ENCODE results near the gene SLC25A33.

The SLC25A33 gene

GRCh38 chr1:9500756-9501754 is 38.2 kb upstream of the SLC25A33 start:
- Histone ChIP-seq H3K27ac (ENCODE audit: low read depth, low read length) (no peak overlapping the region), H3K79me1 (ENCODE audit: low read length) (no peaks in the 10 kb centered on the region), H3K4me2 (ENCODE audit: low read length) (no peak overlapping the region), H3K56ac (ENCODE audit: low read length) (no peak overlapping the region), H4K8ac (ENCODE audit: low read depth, low read length) (no peak overlapping the region), H2BK15ac (replicated peaks; ENCODE audit: low read depth) (no peak overlapping the region), H3K4ac (ENCODE audit: low read depth, low read length) (no peak overlapping the region), H3K4me1 (ENCODE audit: control insufficient read depth, low read depth, low read length) (no peaks in the 10 kb centered on the region), H3K36me3 (ENCODE audit: control insufficient read depth, insufficient read depth, low read length) (no peaks in the 10 kb centered on the region), H2BK5ac (ENCODE audit: low read length) (no peak overlapping the region), H3K27me3 (ENCODE audit: insufficient read depth, low read length, poor library complexity) (no peaks in the 10 kb centered on the region), H3K9ac (ENCODE audit: low read length) (no peak overlapping the region), H3K4me3 (ENCODE audit: low read length) (no peak overlapping the region), H2AK5ac (ENCODE audit: low read length) (no peak overlapping the region), H3K23ac (ENCODE audit: low read length) (no peak overlapping the region), H3K18ac (ENCODE audit: low read length) (no peak overlapping the region), H4K5ac (ENCODE audit: low read length) (no peak overlapping the region), H2BK120ac (ENCODE audit: low read depth, low read length) (no peak overlapping the region), H3K79me2 (ENCODE audit: control insufficient read depth, insufficient read depth, low read length) (no peaks in the 10 kb centered on the region)
- WGBS (ENCODE audit: extremely low coverage, insufficient coverage, low lambda C conversion rate), result no CpG with 5 or more reads among the region's 17 CpGs
- no peak for DNase-seq

DNA sequence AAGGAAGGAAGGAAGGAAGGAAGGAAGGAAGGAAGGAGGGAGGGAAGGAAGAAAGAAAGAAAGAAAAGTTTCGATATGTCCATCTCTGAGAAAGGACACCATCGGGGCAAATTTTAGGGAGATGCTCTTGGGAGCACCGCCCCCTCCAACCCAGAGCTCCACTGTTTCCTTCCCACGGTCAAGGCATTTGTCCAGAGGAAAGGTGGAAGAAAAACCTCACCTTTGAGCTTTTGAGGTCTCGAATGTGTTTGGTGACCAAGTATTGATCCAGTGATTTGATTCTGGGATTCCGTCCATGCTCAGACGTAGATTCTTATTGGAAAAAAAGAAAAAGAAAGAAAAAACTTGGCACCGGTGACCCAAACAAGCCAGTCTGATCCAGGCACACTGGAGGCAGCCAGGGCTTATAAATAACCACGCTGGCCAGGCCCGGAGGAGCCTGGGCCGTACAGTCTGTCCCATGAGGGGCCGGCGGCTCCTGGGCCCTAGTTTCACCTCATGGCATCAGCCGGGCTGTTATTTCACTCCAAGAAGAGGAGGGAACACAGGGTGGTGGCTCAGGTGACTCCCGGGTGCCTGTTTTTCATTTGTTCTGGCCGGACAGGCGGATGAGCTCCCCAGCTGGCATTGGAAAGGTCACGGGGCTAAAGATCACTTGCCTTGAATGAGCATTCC is 36.1 kb upstream of the SLC25A33 start:
- H3K23ac ChIP-seq (ENCODE audit: low read length), result no peak overlapping the region
- no peaks in the 10 kb centered on the region for H3K4me1 ChIP-seq (ENCODE audit: control insufficient read depth, low read depth, low read length)
- no peak overlapping the region for H3K9ac ChIP-seq (ENCODE audit: low read length)
- no peak overlapping the region for H2BK15ac ChIP-seq (replicated peaks; ENCODE audit: low read depth)
- no peaks in the 10 kb centered on the region for H3K79me1 ChIP-seq (ENCODE audit: low read length)
- no peaks in the 10 kb centered on the region for H3K79me2 ChIP-seq (ENCODE audit: control insufficient read depth, insufficient read depth, low read length)
- H3K27me3 ChIP-seq (ENCODE audit: insufficient read depth, low read length, poor library complexity), result no peaks in the 10 kb centered on the region
- H2BK5ac ChIP-seq (ENCODE audit: low read length), result no peak overlapping the region
- no peak overlapping the region for H3K56ac ChIP-seq (ENCODE audit: low read length)
- H2BK120ac ChIP-seq (ENCODE audit: low read depth, low read length), result no peak overlapping the region
- H3K4ac ChIP-seq (ENCODE audit: low read depth, low read length), result no peak overlapping the region
- no peaks in the 10 kb centered on the region for H3K36me3 ChIP-seq (ENCODE audit: control insufficient read depth, insufficient read depth, low read length)
- no peak overlapping the region for H4K8ac ChIP-seq (ENCODE audit: low read depth, low read length)
- no peak for DNase-seq
- no CpG with 5 or more reads among the region's 18 CpGs for WGBS (ENCODE audit: extremely low coverage, insufficient coverage, low lambda C conversion rate)
- no peak overlapping the region for H3K18ac ChIP-seq (ENCODE audit: low read length)
- H3K27ac ChIP-seq (ENCODE audit: low read depth, low read length), result no peak overlapping the region
- H3K4me2 ChIP-seq (ENCODE audit: low read length), result no peak overlapping the region
- no peak overlapping the region for H2AK5ac ChIP-seq (ENCODE audit: low read length)
- H4K5ac ChIP-seq (ENCODE audit: low read length), result no peak overlapping the region
- no peak overlapping the region for H3K4me3 ChIP-seq (ENCODE audit: low read length)

DNA sequence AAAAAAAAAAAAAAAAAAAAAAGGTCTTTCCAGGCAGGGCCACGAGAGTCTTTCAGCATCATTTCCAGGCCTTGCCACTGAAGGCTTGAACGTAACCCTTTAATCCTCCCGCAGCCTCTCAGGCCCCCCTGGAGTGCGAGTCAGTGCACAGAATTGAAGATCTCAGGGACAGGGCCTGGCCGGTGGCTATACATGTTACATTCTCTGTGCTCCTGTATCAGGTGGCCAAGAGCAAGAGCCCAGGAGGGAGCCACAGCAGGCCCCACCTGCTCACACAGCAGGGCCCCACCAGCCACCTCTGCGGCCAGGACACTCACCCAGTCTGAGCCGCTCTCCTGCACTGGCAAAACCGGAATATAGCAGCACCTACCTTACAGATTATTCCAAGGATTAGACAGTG is 34.1 kb upstream of the SLC25A33 start:
- H2BK15ac ChIP-seq (replicated peaks; ENCODE audit: low read depth), result no peak overlapping the region
- H3K23ac ChIP-seq (ENCODE audit: low read length), result no peak overlapping the region
- H3K27ac ChIP-seq (ENCODE audit: low read depth, low read length), result no peak overlapping the region
- H3K79me1 ChIP-seq (ENCODE audit: low read length), result no peaks in the 10 kb centered on the region
- H3K4me1 ChIP-seq (ENCODE audit: control insufficient read depth, low read depth, low read length), result no peaks in the 10 kb centered on the region
- H3K4me2 ChIP-seq (ENCODE audit: low read length), result no peak overlapping the region
- H3K79me2 ChIP-seq (ENCODE audit: control insufficient read depth, insufficient read depth, low read length), result no peaks in the 10 kb centered on the region
- no peak overlapping the region for H3K4me3 ChIP-seq (ENCODE audit: low read length)
- no CpG with 5 or more reads among the region's 8 CpGs for WGBS (ENCODE audit: extremely low coverage, insufficient coverage, low lambda C conversion rate)
- no peak for DNase-seq
- H2AK5ac ChIP-seq (ENCODE audit: low read length), result no peak overlapping the region
- H4K8ac ChIP-seq (ENCODE audit: low read depth, low read length), result no peak overlapping the region
- no peak overlapping the region for H3K18ac ChIP-seq (ENCODE audit: low read length)
- no peaks in the 10 kb centered on the region for H3K36me3 ChIP-seq (ENCODE audit: control insufficient read depth, insufficient read depth, low read length)
- no peak overlapping the region for H4K5ac ChIP-seq (ENCODE audit: low read length)
- no peak overlapping the region for H3K4ac ChIP-seq (ENCODE audit: low read depth, low read length)
- no peaks in the 10 kb centered on the region for H3K27me3 ChIP-seq (ENCODE audit: insufficient read depth, low read length, poor library complexity)
- no peak overlapping the region for H3K9ac ChIP-seq (ENCODE audit: low read length)
- no peak overlapping the region for H3K56ac ChIP-seq (ENCODE audit: low read length)
- no peak overlapping the region for H2BK5ac ChIP-seq (ENCODE audit: low read length)
- H2BK120ac ChIP-seq (ENCODE audit: low read depth, low read length), result no peak overlapping the region

GRCh38 chr1:9506901-9507300 is 32.4 kb upstream of the SLC25A33 start:
- no peak overlapping the region for H4K5ac ChIP-seq (ENCODE audit: low read length)
- no peaks in the 10 kb centered on the region for H3K79me2 ChIP-seq (ENCODE audit: control insufficient read depth, insufficient read depth, low read length)
- H3K4me2 ChIP-seq (ENCODE audit: low read length), result no peak overlapping the region
- H3K4me3 ChIP-seq (ENCODE audit: low read length), result no peak overlapping the region
- no peak overlapping the region for H3K9ac ChIP-seq (ENCODE audit: low read length)
- H2AK5ac ChIP-seq (ENCODE audit: low read length), result no peak overlapping the region
- H2BK120ac ChIP-seq (ENCODE audit: low read depth, low read length), result no peak overlapping the region
- no peak overlapping the region for H3K4ac ChIP-seq (ENCODE audit: low read depth, low read length)
- H3K18ac ChIP-seq (ENCODE audit: low read length), result no peak overlapping the region
- DNase-seq, result no peak
- no peak overlapping the region for H2BK15ac ChIP-seq (replicated peaks; ENCODE audit: low read depth)
- H3K4me1 ChIP-seq (ENCODE audit: control insufficient read depth, low read depth, low read length), result no peaks in the 10 kb centered on the region
- H3K23ac ChIP-seq (ENCODE audit: low read length), result no peak overlapping the region
- H4K8ac ChIP-seq (ENCODE audit: low read depth, low read length), result no peak overlapping the region
- H2BK5ac ChIP-seq (ENCODE audit: low read length), result no peak overlapping the region
- H3K36me3 ChIP-seq (ENCODE audit: control insufficient read depth, insufficient read depth, low read length), result no peaks in the 10 kb centered on the region
- H3K27me3 ChIP-seq (ENCODE audit: insufficient read depth, low read length, poor library complexity), result no peaks in the 10 kb centered on the region
- H3K56ac ChIP-seq (ENCODE audit: low read length), result no peak overlapping the region
- H3K27ac ChIP-seq (ENCODE audit: low read depth, low read length), result no peak overlapping the region
- H3K79me1 ChIP-seq (ENCODE audit: low read length), result no peaks in the 10 kb centered on the region
- WGBS (ENCODE audit: extremely low coverage, insufficient coverage, low lambda C conversion rate), result no CpG with 5 or more reads among the region's 8 CpGs

GRCh38 chr1:9510130-9510529 is 29.1 kb upstream of the SLC25A33 start:
- Histone ChIP-seq H3K23ac (ENCODE audit: low read length) (no peak overlapping the region), H3K79me1 (ENCODE audit: low read length) (no peaks in the 10 kb centered on the region), H4K5ac (ENCODE audit: low read length) (no peak overlapping the region), H3K4ac (ENCODE audit: low read depth, low read length) (no peak overlapping the region), H3K4me3 (ENCODE audit: low read length) (no peak overlapping the region), H3K4me1 (ENCODE audit: control insufficient read depth, low read depth, low read length) (no peaks in the 10 kb centered on the region), H3K56ac (ENCODE audit: low read length) (no peak overlapping the region), H2AK5ac (ENCODE audit: low read length) (no peak overlapping the region), H3K4me2 (ENCODE audit: low read length) (no peak overlapping the region), H3K27me3 (ENCODE audit: insufficient read depth, low read length, poor library complexity) (no peaks in the 10 kb centered on the region), H3K36me3 (ENCODE audit: control insufficient read depth, insufficient read depth, low read length) (no peaks in the 10 kb centered on the region), H2BK5ac (ENCODE audit: low read length) (no peak overlapping the region), H4K8ac (ENCODE audit: low read depth, low read length) (no peak overlapping the region), H3K79me2 (ENCODE audit: control insufficient read depth, insufficient read depth, low read length) (no peaks in the 10 kb centered on the region), H2BK15ac (replicated peaks; ENCODE audit: low read depth) (no peak overlapping the region), H3K18ac (ENCODE audit: low read length) (no peak overlapping the region), H3K9ac (ENCODE audit: low read length) (no peak overlapping the region), H2BK120ac (ENCODE audit: low read depth, low read length) (no peak overlapping the region), H3K27ac (ENCODE audit: low read depth, low read length) (no peak overlapping the region)
- no CpG with 5 or more reads among the region's 6 CpGs for WGBS (ENCODE audit: extremely low coverage, insufficient coverage, low lambda C conversion rate)
- DNase-seq, result no peak

All from mesendoderm (in vitro differentiated cells).